ENCODE data around the gene LRMDA. TPM values are rescaled to one million over a fixed set of nuclear protein-coding genes. Genes with fewer than 3 reads are reported as not detected.

LRMDA gene
- total RNA-seq, 1 donor from 2014 or later: 18.7 TPM

DNA sequence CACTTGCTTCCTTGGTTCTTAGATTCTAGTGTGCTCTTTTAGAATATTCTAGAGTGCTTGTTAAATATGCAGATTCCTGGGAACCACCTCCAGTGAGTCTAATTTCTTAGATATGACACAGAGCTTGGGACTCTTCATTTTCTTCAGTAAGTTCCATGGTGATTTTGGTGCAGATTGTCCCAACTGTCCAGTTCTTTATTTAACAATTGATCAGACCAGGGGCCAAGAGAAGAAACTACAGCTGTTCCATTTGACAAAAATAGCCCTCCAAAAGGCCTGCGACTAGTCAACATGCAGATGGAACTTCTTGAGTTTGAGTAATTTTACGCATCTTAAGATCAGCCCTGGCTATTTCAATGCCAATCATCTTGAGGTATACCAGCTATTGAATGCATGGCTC lies 760.7 kb downstream of the LRMDA start:
- no peak for DNase-seq (ENCODE audit: low read depth)
- TF ChIP-seq, protein P1, sequence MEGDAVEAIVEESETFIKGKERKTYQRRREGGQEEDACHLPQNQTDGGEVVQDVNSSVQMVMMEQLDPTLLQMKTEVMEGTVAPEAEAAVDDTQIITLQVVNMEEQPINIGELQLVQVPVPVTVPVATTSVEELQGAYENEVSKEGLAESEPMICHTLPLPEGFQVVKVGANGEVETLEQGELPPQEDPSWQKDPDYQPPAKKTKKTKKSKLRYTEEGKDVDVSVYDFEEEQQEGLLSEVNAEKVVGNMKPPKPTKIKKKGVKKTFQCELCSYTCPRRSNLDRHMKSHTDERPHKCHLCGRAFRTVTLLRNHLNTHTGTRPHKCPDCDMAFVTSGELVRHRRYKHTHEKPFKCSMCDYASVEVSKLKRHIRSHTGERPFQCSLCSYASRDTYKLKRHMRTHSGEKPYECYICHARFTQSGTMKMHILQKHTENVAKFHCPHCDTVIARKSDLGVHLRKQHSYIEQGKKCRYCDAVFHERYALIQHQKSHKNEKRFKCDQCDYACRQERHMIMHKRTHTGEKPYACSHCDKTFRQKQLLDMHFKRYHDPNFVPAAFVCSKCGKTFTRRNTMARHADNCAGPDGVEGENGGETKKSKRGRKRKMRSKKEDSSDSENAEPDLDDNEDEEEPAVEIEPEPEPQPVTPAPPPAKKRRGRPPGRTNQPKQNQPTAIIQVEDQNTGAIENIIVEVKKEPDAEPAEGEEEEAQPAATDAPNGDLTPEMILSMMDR (IDR thresholded peaks at IDR 0.05; ENCODE audit: insufficient read depth, low read length, poor library complexity, severe bottlenecking): no peak
- Histone ChIP-seq H3K27me3 (ENCODE audit: control insufficient read depth, insufficient read depth, low read length) (no peaks in the 10 kb centered on the region), H3K36me3 (ENCODE audit: control insufficient read depth, insufficient read depth, low read length) (no peaks in the 10 kb centered on the region), H3K4me3 (ENCODE audit: low read depth, low read length) (no peak overlapping the region)

DNA sequence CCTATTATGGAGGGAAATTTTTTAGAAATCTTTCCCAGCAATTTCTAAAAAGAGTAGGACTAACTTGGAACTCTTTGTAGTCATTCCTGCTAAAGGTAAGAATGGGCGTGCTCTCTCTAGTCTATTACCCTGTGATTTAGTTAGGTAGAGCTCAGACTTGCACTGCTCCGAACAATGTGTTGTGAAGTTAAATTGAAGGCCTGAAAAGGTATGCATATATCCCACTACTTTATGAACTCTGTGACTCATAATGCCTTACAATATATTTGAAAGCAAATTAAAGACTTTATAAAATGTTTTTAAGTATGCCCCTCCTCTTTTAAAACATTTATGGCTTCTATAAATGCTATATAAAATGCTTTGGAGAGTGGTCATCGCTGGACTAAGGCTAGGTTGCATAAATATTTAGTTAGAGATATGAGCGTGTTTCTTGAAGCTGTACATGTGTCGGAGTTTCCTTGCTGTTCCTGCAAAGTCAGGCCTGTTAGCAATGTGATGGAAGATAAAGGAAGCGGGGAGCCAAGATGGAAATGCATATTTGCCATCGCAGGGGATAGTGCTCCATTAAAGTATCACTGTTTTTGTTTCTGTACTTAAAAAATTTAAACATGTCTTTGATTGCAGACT lies 761.4 kb downstream of the LRMDA start:
- no peak for DNase-seq (ENCODE audit: low read depth)
- H3K27me3 ChIP-seq (ENCODE audit: control insufficient read depth, insufficient read depth, low read length): no peaks in the 10 kb centered on the region
- H3K4me3 ChIP-seq (ENCODE audit: low read depth, low read length): no peak overlapping the region
- TF ChIP-seq, protein P1 (IDR thresholded peaks at IDR 0.05; ENCODE audit: insufficient read depth, low read length, poor library complexity, severe bottlenecking): no peak
- no peaks in the 10 kb centered on the region for H3K36me3 ChIP-seq (ENCODE audit: control insufficient read depth, insufficient read depth, low read length)

DNA sequence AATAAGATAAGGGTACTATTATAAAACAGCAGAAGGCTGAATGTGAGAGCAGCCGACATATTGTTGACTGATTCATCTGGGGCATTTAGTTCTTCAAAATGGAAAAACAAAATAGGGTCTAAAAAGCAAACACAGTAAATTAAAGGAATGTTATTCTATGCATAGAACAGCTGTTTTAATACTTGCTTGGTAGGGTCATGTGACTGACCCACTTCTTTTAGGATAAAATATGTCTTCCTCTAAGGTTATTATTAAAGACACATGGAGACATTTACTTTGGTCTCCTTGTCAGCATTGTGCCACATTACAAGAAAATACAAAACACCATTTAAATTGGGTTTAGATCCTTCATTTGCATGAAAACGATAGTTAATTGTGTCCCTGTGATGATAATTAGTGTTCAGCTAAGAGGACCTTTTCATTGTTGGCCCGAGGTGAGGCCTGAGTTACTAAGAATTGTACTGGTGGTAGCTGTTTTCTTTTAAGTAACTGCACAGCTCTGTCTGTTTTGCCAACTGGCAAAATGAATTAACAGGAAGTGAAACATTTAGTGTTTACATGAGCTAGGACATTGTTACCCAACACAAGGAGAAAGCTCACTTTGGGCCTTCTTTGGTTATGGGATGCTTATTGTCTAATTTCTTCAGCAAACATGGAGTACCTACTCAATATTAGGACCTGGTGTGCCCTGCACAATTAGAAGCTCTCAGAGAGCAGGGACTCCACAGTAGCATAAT lies 764.4 kb downstream of the LRMDA start:
- Histone ChIP-seq H3K27me3 (ENCODE audit: control insufficient read depth, insufficient read depth, low read length) (no peaks in the 10 kb centered on the region), H3K36me3 (ENCODE audit: control insufficient read depth, insufficient read depth, low read length) (no peaks in the 10 kb centered on the region), H3K4me3 (ENCODE audit: low read depth, low read length) (no peak overlapping the region)
- no peak for DNase-seq (ENCODE audit: low read depth)
- TF ChIP-seq, protein P1 (IDR thresholded peaks at IDR 0.05; ENCODE audit: insufficient read depth, low read length, poor library complexity, severe bottlenecking): no peak

DNA sequence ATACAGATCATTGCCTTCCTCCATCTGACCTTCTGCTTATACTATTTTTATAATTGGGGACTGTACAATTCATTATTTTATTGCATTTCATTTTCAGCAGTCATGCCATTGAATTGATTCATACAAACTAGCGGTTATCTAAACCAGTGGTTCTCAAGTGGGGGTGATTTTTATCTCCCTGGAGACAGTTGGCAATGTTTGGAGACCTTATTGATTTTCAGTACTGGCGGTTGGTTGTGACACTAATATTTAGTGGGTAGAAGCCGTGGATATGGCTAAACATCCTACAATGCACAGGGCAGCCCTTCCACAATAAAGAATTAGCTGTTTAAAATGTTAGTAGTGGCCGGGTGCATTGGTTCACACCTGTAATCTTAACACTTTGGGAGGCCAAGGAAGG lies 765.9 kb downstream of the LRMDA start:
- H3K4me3 ChIP-seq (ENCODE audit: low read depth, low read length): no peak overlapping the region
- TF ChIP-seq, protein P1 (IDR thresholded peaks at IDR 0.05; ENCODE audit: insufficient read depth, low read length, poor library complexity, severe bottlenecking): no peak
- DNase-seq (ENCODE audit: low read depth): no peak
- no peaks in the 10 kb centered on the region for H3K27me3 ChIP-seq (ENCODE audit: control insufficient read depth, insufficient read depth, low read length)
- no peaks in the 10 kb centered on the region for H3K36me3 ChIP-seq (ENCODE audit: control insufficient read depth, insufficient read depth, low read length)

DNA sequence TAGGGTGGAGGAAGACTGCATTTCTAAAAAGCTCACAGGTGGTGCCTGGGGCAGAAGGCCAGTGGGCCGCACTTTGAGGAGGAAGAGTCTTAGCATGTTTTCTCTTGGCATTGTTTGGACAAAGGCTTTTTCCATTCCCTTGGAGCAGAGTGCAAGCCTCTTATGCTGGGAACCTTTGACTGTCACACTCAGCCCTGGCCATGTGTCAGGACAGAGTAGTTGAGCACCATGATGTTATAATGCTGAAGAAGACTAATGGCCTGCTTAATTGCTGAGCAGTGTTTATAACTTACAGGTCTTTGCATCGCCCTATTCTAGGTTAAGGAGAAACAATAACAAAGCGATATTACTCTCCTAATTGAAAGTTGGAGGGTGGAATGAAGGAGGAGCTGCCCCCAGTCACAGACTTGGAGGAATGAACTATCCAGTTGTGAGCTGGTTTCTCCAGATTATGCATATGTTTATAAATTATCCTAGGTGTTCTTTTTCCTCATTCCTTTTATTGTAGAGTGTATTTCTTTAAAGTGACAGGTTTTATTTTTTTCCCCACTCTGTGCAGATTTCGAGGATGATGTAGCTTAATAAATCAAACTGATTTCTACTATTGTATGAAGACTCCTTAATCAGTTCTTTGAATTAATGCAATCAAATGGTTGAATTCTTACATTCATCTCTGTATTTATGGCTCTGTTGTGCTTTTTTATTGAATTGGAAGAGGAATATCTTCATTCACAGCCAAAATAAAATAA lies 767.0 kb downstream of the LRMDA start:
- DNase-seq (ENCODE audit: low read depth): no peak
- Histone ChIP-seq H3K4me3 (ENCODE audit: low read depth, low read length) (no peak overlapping the region), H3K36me3 (ENCODE audit: control insufficient read depth, insufficient read depth, low read length) (no peaks in the 10 kb centered on the region), H3K27me3 (ENCODE audit: control insufficient read depth, insufficient read depth, low read length) (no peaks in the 10 kb centered on the region)
- TF ChIP-seq, protein P1 (IDR thresholded peaks at IDR 0.05; ENCODE audit: insufficient read depth, low read length, poor library complexity, severe bottlenecking): no peak
